Fibroblast of mammary gland (primary cell): ENCODE data around the gene SLC35F3.

Source experiments
- DNase-seq: peaks from one replicate; pipeline ENCODE4 v3.0.0-alpha.2; 2010; ENCODE audit warnings: low read depth
- H3K4me3 ChIP-seq: 2 replicates; pipeline ENCODE4 v1.5.1; 2011; ENCODE audit warnings: low read depth, mild to moderate bottlenecking, low read length, moderate library complexity; ENCODE audit not compliant: control insufficient read depth
- CTCF ChIP-seq: conservative IDR thresholded peaks from 2 replicates; pipeline ENCODE4 v1.5.1; 2011; ENCODE audit warnings: low read depth, low read length, inconsistent platforms; ENCODE audit not compliant: control insufficient read depth, insufficient read depth

Gene SLC35F3

GRCh38 chr1:234226113-234226818, 321.8 kb downstream of the SLC35F3 start:
- no peak for TF ChIP-seq CTCF
- no peak for DNase-seq
- no peak overlapping the region for H3K4me3 ChIP-seq

GRCh38 chr1:234226819-234227165, 322.3 kb downstream of the SLC35F3 start:
- DNase-seq = no peak
- no peak overlapping the region for H3K4me3 ChIP-seq
- TF ChIP-seq CTCF = no peak

GRCh38 chr1:234229581-234230387, 325.3 kb downstream of the SLC35F3 start:
- TF ChIP-seq CTCF = no peak
- no peak overlapping the region for H3K4me3 ChIP-seq
- no peak for DNase-seq

- TF ChIP-seq CTCF = no peak
- DNase-seq = no peak
- no peak overlapping the region for H3K4me3 ChIP-seq
Measured at GRCh38 chr1:234230414-234230862, 326.0 kb downstream of the SLC35F3 start.

- no peak for DNase-seq
- no peak for TF ChIP-seq CTCF
Measured at GRCh38 chr1:234231061-234231892, 326.8 kb downstream of the SLC35F3 start.

GRCh38 chr1:234231893-234232276, 327.4 kb downstream of the SLC35F3 start:
- DNase-seq = no peak
- TF ChIP-seq CTCF = no peak
- H3K4me3 ChIP-seq = no peak overlapping the region

More at GRCh38 chr1:234231061-234231892, 326.8 kb downstream of the SLC35F3 start:
- no peak overlapping the region for H3K4me3 ChIP-seq
